Gastroesophageal sphincter (tissue), 3 donors: ENCODE data around the gene UHRF1.

Experiments
- CTCF ChIP-seq, 4 experiments: fragments of 200-600 bp in 2 of 4; fragments of 450-650 bp in 2 of 4; sonication (generic) in 1 of 4; IDR thresholded peaks; one replicate each; pipeline ENCODE4 v1.5.1; 2017 to 2019; ENCODE audit warnings: antibody characterized with exemption in 4 of 4, mild to moderate bottlenecking in 2 of 4, moderate library complexity in 2 of 4
- EP300 ChIP-seq: sonication (generic); formaldehyde crosslinking; IDR thresholded peaks from one replicate; pipeline ENCODE4 v1.6.1; 2017; ENCODE audit warnings: antibody characterized with exemption, mild to moderate bottlenecking
- POLR2A ChIP-seq, 2 donors: fragments of 450-650 bp; IDR thresholded peaks; one replicate each; pipeline ENCODE4 v1.6.1; 2017; ENCODE audit warnings: antibody characterized with exemption in 2 of 2, mild to moderate bottlenecking in 2 of 2, moderate library complexity in 1 of 2

GRCh38 chr19:4980067-4980466 lies 70.8 kb downstream of the UHRF1 start:
- no peak for TF ChIP-seq EP300
- TF ChIP-seq POLR2A (IDR thresholded peaks at IDR 0.05): no peak
- TF ChIP-seq CTCF (IDR thresholded peaks at IDR 0.05): no peak
